Transverse colon (tissue), 4 donors: Measurements from ENCODE around the gene MEF2A.

Source experiments
- CTCF ChIP-seq, 5 experiments: fragments of 200-600 bp in 3 of 5; fragments of 450-650 bp in 2 of 5; sonication (generic) in 3 of 5; IDR thresholded peaks; 1 replicate in 2 of 5; 2 replicates in 3 of 5; pipeline ENCODE4 v1.5.1; 2016 to 2017; ENCODE audit warnings: antibody characterized with exemption in 5 of 5, inconsistent platforms in 3 of 5, mild to moderate bottlenecking in 2 of 5, moderate library complexity in 1 of 5
- EP300 ChIP-seq: sonication (generic); formaldehyde crosslinking; IDR thresholded peaks from one replicate; pipeline ENCODE4 v1.6.1; 2017; ENCODE audit warnings: antibody characterized with exemption, low read depth
- POLR2A ChIP-seq: fragments of 450-650 bp; IDR thresholded peaks from one replicate; pipeline ENCODE4 v1.6.1; 2016; ENCODE audit warnings: antibody characterized with exemption, mild to moderate bottlenecking, moderate library complexity
- POLR2AphosphoS5 ChIP-seq, 3 donors: sonication (generic); formaldehyde crosslinking; IDR thresholded peaks; one replicate each; pipeline ENCODE4 v1.6.1; 2016; ENCODE audit warnings: antibody characterized with exemption in 3 of 3

- no peak for TF ChIP-seq CTCF (IDR thresholded peaks at IDR 0.05)
- TF ChIP-seq POLR2A = no peak
- no peak for TF ChIP-seq EP300
- TF ChIP-seq POLR2AphosphoS5 (IDR thresholded peaks at IDR 0.05) = no peak
Observed at GRCh38 chr15:99645951-99646350, 80.2 kb downstream of the MEF2A start.
